Endometrial microvascular endothelial cells (primary cell): ENCODE results near the gene MLYCD. TPM values are rescaled to one million over a fixed set of nuclear protein-coding genes. Genes with fewer than 3 reads are reported as not detected.
"Not testable (repeated sequence)": the region's sequence is repeated elsewhere in the genome, so short reads cannot be mapped to it uniquely, and the experiment has no call there.

Experiments
- in situ Hi-C: cut with HindIII; loops from 2 replicates; pipeline ENCODE4 v1.10.0; 2017; ENCODE audit warnings: low sequenced_read_pairs, low pct_unique_long_range_greater_than_20kb; ENCODE audit errors: inconsistent ontology term
- total RNA-seq: library from RNA; depleted of rRNA; stranded (reverse); fragments of >200 nt; gene quantifications from one replicate; pipeline ENCODE4 v1.2.3, GENCODE V29; 2015; ENCODE audit errors: inconsistent ontology term

The MLYCD gene
- total RNA-seq, 1 donor from 2014 or later = 1.8 TPM

GRCh38 chr16:83935858-83936255, 36.9 kb downstream of the MLYCD start:
- in situ Hi-C loops = no loop called here

- in situ Hi-C loops = no loop called here
These were observed 37.8 kb downstream of the MLYCD start for GRCh38 chr16:83936581-83937165.

GRCh38 chr16:83937267-83937666, 38.4 kb downstream of the MLYCD start:
- in situ Hi-C loops = no loop called here

GRCh38 chr16:83937922-83938885, 39.3 kb downstream of the MLYCD start:
- in situ Hi-C loops = no loop called here

GRCh38 chr16:83939266-83939855, 40.4 kb downstream of the MLYCD start:
- in situ Hi-C loops = no loop called here

GRCh38 chr16:83940119-83940518, 41.2 kb downstream of the MLYCD start:
- in situ Hi-C loops = no loop called here

GRCh38 chr16:83940630-83941378, 41.9 kb downstream of the MLYCD start:
- in situ Hi-C loops = no loop called here

GRCh38 chr16:83941546-83941945, 42.6 kb downstream of the MLYCD start:
- in situ Hi-C loops = not testable (repeated sequence)

GRCh38 chr16:83942074-83942473, 43.2 kb downstream of the MLYCD start:
- in situ Hi-C loops = no loop called here

GRCh38 chr16:83942815-83943515, 44.0 kb downstream of the MLYCD start:
- in situ Hi-C loops = no loop called here

- in situ Hi-C loops = no loop called here
These were observed 44.7 kb downstream of the MLYCD start for GRCh38 chr16:83943516-83944050.

- in situ Hi-C loops = no loop called here
These were observed 46.7 kb downstream of the MLYCD start for GRCh38 chr16:83945587-83945986.

- in situ Hi-C loops = no loop called here
These were observed 47.4 kb downstream of the MLYCD start for GRCh38 chr16:83946154-83946780.

- in situ Hi-C loops = no loop called here
These were observed 48.1 kb downstream of the MLYCD start for GRCh38 chr16:83946781-83947566.

GRCh38 chr16:83947642-83948234, 48.8 kb downstream of the MLYCD start:
- in situ Hi-C loops = no loop called here

- in situ Hi-C loops = no loop called here
These were observed 50.2 kb downstream of the MLYCD start for GRCh38 chr16:83948914-83949723.
